Measurements from ENCODE around the gene EHD2.
"Not testable (repeated sequence)": the region's sequence is repeated elsewhere in the genome, so short reads cannot be mapped to it uniquely, and the experiment has no call there.

The EHD2 gene

GRCh38 chr19:47754206-47755064 lies 41.2 kb downstream of the EHD2 start:
- DNase-seq = no peak

- DNase-seq = no peak
These were observed 42.0 kb downstream of the EHD2 start for GRCh38 chr19:47755065-47755761.

- DNase-seq = no peak
These were observed 42.8 kb downstream of the EHD2 start for GRCh38 chr19:47755762-47756626.

- no peak for DNase-seq
These were observed 43.4 kb downstream of the EHD2 start for GRCh38 chr19:47756627-47756929.

GRCh38 chr19:47756953-47757608 lies 43.9 kb downstream of the EHD2 start:
- no peak for DNase-seq

GRCh38 chr19:47757617-47758442 lies 44.6 kb downstream of the EHD2 start:
- no peak for DNase-seq

- no peak for DNase-seq
These were observed 45.2 kb downstream of the EHD2 start for GRCh38 chr19:47758443-47758804.

GRCh38 chr19:47760632-47760999 lies 47.4 kb downstream of the EHD2 start:
- no peak for DNase-seq

- DNase-seq = no peak
These were observed 48.3 kb downstream of the EHD2 start for GRCh38 chr19:47761566-47761965.

- DNase-seq = no peak
These were observed 48.9 kb downstream of the EHD2 start for GRCh38 chr19:47762151-47762550.

GRCh38 chr19:47762615-47763308 lies 49.5 kb downstream of the EHD2 start:
- no peak for DNase-seq

- DNase-seq = not testable (repeated sequence)
These were observed 51.5 kb downstream of the EHD2 start for GRCh38 chr19:47764705-47765104.

- peak; percentile 29 for DNase-seq
These were observed 52.5 kb downstream of the EHD2 start for GRCh38 chr19:47765523-47766358.

- no peak for DNase-seq
These were observed 53.1 kb downstream of the EHD2 start for GRCh38 chr19:47766359-47766620.

GRCh38 chr19:47766670-47767069 lies 53.4 kb downstream of the EHD2 start:
- DNase-seq = no peak

GRCh38 chr19:47767349-47767748 lies 54.1 kb downstream of the EHD2 start:
- no peak for DNase-seq

GRCh38 chr19:47768604-47769003 lies 55.4 kb downstream of the EHD2 start:
- no peak for DNase-seq

GRCh38 chr19:47769534-47769933 lies 56.3 kb downstream of the EHD2 start:
- no peak for DNase-seq

- DNase-seq = not testable (repeated sequence)
These were observed 58.1 kb downstream of the EHD2 start for GRCh38 chr19:47771291-47771690.

- DNase-seq = peak; percentile 99
These were observed 63.3 kb downstream of the EHD2 start for GRCh38 chr19:47776568-47776967.

All from NCI-H1436 treated with DMSO at 0.1 percent for 48 hours (cell line).